DMS79 treated with DMSO at 0.1 percent for 48 hours (cell line): Measurements from ENCODE around the gene RPS10.

Source experiments
- DNase-seq: peaks from one replicate; lab custom pipeline; 2025; lab: John Stamatoyannopoulos, UW

RPS10 gene

DNA sequence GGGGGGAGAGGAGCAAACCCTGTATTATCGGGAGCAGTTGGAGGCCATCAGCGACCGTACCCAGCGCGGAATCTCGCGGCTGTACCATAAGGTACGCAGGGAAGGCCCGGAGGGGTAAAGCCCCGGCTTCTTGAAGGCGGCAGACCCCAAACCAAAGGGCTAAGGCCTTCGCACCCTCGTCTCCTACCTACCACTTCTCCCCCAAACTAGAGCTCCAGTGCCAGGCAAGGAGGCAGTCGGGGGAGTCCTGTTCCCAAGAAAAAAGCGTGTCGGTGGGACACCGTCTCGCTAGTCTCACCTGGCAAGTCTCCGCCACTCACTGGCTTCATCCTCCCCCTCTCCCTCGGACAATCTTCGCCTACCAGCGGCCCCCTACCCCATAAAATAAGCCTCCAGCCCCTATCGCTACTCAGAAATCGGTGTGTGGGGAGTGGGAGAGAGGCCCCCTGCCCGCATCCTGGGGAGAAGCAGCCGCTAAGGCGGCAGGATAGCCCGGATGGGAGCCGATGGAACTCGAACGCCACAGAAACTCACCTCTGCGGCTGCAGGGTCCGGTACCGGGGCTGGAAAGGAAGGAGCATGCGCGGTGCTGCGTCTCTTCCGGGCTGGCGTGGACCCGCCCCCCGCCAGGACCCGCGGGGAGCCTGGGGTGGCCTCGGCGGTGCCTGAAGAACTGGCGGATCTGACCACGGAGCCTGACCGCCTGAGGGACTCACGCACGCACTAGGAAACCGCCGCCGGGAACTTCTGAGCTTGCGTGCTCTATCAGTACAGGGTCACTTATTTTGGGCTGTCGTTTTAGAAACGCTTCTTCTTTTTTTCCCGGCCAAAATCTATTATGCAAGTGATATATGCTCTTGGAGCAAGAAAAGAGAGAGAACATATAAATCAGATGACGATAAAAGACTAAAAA, at the start of gene RPS10:
Gene RPS10, minus strand, starts transcription at position 572 of the 913 bp plus-strand sequence. CDS start 848 bp downstream, outside the sequence.
- DNase-seq = peak; percentile 88

DNA sequence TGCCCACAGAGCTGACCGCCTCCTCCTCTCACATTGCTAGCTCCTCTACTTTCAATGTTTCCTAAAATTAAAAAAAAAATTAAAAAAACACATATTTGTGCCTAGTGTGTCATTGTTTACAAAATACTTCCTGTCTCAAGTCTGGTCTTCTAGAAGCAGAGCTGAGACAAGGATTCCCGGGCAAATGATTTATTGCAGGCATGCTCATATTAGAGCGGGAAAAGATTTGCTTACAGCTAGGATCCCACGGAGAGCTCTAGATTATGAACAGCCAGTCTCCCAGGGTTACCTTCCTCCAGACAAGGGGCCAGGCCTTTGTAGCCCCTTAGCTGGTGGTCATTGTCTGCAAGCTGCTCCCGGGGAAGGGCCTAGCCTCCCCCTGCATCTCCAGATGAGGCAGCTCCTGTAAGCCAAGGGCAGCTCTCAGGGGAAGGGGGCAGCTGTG, 49.4 kb upstream of the RPS10 start:
- DNase-seq = no peak

DNA sequence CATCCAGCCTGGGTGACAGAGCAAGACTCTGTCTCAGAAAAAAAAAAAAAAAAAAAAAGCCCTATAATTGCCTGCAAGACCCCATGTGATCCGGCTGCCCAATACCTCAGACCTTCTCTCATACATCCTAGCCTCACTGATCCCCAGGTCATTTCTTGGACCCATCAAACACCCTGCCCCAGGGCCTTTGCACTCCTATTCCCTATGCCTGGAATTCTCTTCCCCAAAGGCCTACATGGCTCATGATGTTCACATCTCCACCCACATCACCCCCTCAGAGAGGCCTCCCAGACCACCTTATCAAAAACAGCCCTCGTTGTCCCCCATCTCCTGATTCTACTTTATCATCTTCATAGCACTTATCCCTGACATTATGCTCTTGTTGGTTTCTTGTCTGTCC, 48.9 kb upstream of the RPS10 start:
- DNase-seq = no peak

DNA sequence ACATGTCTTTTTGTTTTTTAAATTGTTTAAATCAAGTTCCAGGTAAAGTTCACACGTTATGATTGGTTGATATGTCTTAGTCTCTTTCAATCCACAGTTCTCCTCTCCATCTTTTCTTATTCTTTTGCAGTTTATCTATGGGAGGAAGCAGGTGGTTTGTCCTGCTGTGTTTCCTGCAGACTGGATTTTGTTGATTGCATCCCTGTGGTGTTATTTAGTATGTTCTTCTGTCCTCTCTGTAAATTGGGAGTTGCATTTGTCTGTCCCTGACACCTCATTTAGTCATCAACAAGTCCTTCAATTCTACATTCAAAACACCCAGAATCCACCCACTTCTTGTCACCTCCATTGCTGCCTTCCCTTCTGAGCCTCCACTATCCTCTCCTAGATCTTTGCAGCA, 48.1 kb upstream of the RPS10 start:
- no peak for DNase-seq

DNA sequence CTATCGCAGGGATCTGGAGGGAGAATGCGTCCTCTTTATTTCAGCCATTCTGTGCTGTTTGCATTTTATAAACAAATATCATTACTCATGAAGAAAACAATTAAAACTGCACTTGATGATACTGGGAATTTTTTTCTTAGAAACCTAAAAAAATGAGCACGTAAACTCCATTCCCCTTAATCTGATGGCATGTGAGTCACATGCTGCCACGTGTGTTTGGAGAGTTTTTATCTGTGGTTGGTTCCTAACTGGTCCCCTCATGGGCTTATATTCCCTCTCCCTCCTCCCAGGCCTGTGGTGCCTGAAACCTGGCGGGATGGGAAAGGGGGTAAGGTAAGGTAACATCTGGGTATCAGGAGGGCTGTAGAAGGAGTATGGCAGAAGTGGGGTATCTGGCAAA, 46.6 kb upstream of the RPS10 start:
- no peak for DNase-seq

DNA sequence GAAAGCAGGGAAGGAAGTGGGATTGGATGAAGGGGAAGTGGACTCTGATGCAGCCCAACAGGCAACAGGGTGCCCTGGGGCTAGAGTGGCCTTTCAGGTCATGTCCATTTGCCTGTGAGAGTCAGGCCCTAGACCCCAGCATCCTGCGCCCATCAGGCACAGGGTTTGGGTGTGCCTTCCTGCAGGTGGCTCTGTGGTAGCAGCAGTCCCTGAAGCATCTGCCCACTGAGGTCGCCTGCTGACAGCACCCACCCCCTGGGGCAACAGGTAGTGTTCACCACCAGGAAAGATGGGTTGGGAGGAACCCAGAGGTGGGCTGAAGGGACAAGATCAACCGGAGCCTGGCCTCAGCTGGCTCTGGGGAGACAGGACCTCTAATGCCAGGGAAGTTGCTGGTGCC, 43.6 kb upstream of the RPS10 start:
- DNase-seq = no peak

DNA sequence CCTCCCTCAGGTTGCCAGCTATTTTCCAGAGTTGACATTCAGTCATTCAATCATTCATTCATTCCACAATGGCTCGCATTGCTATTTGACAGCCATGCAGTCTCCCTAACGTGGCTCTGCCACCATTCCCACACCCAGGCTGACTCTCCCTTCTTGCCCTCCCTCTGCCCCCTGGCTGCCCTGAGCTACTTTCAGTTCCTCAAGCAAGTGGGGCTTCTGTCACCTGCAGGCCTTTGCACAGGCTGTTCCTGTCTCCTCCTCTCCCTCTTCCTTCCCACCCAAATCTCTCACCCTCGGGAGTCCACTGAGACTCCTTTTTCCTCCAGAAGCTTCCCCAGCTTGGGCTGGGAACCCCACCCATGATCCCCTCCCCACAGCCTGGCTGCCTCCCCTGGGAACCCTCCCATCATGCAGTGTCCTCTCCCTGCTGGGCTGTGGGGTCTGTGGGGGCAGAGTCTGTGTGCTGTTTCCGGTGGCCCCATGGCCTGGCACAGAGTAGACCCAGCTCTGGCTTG, 42.6 kb upstream of the RPS10 start:
- DNase-seq = no peak

DNA sequence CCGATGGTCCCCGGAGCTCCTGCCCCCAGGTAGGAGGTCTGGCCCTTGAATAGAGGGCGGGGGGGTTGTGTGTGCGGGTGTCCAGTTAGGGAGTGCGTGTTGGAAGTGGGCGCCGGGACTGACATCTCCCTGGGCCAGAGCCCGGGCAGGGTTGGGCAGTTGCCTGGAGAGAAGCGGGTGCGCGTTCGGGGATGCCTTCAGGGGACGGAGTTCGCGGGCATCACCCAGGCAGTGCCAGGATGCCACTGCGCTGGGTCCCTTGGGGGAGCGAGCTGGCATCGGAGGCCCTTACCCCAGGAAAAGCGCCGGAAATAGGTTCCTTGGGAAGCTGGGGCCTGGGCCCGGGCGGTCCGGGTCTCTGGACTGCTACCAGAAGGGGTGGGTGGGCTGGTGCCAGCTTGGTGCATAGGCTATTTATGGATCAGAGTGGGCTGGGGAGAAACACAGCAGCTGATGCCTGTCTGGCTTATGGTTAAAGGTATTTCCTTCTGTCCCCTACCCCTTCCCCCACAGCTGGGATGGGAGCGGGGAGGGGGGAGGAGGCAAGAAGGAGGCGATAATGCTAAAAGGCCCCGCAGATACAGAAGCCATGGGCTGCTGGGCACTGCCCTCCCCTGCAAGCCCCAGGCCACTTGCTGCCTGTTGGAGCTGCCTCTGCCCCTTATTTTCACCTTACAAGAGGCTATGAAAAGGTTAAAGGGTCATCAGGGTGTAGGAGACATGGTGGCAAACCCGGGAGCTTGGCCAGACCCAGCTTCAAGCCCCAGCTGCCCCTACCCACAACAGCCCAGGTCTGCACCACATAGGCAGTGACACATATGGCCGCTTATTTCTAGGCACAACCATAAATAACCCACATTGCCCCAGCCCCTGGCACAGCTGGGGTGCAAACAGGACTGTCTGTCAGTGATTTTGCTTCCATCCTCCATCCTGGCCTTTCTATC, 40.6 kb upstream of the RPS10 start:
- no peak for DNase-seq

DNA sequence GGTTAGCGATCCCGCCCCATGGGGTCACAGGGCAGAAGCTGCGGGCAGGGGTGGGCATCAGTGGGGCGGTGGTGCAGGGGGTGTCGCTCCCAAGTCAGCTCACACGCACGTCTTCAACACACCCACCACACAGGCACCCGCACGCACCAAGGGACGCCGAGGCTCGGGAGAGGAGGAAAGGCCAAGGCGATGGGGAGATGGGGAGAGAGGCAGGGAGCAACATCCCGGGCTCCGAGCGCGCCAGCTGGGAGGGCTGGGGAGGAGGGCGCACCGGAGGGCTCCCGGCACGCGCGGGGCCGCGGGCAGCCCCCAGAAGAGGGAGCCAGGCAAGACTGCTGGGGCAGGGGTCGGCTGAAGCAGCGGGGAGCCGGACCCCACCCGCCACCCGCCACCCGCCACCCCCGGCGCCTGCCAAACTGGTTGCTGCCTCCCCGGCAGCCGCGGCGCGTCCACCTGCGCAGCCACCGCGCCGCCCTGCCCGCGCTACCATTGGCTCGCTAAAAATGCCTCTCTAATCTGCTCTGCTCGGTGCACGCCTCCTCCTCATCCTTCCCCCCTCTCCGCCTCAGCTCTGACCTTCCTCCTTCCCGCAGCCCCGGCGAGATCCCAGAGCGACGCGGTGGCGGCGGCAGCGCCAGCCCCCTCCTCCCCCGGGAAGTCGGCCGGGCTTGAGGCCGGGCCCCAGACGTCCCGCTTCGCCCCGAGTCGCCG, 39.8 kb upstream of the RPS10 start, which contains the start of gene PACSIN1:
Gene PACSIN1, plus strand, starts transcription at position 546 of the 711 bp plus-strand sequence. CDS start 60,230 bp downstream, outside the sequence.
- peak; percentile 64 for DNase-seq

DNA sequence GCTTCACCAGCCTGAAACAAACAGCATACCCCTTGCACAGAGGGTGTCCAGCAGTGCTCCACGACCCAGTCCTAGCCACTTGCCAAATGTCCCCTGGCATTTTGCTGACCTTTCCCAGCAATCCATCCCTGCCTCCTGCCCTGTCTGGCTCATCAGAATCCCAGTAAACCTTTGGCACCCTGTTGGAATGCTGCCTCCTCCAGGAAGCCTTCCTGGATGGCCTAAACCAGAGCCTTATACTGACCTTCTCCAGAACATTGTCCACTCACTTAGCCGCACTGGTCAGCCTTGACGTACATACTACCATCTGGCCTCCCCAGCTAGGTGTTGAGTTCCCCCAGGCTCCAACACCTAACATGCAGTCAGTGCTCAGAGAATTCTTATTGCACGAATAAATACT, 38.0 kb upstream of the RPS10 start:
- no peak for DNase-seq

DNA sequence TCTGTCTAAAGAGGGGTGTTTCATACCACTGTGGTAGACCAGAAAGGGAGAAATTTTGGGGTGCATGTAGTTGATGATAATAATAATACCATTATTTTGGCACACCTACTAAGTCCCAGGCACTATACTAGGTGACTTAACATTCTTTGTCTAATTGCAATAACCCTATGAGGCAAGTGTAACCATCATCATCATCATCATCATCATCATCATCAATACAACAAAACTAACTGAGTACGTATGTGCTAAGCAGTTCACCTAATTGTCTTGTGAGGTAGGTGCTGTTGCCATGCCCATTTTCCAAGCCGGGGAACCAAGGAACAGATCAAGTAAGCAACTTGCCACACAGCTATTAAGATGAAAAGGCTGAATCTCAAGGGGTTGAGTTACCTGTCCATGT, 37.4 kb upstream of the RPS10 start:
- no peak for DNase-seq

DNA sequence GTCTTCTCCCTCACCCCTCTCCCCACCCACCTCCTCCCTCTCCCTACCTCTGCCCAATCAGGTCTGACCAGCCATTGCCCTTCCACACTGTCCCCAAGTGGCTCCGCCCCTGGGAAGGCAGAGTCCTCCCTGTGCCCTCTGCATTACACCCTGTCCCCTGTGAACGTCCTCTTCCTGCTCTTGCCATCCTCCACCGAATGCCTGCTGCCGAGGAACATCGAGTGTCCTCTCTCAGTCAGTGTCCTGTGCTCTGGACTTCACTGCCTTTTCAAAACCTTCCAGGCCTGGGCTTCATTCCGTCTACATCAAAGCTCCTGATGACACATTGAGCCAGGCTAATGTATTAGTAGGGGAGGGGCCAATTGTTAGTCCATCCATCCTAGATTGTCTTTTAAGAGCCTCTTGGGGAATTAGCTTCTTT, 36.7 kb upstream of the RPS10 start:
- DNase-seq = peak; percentile 58

DNA sequence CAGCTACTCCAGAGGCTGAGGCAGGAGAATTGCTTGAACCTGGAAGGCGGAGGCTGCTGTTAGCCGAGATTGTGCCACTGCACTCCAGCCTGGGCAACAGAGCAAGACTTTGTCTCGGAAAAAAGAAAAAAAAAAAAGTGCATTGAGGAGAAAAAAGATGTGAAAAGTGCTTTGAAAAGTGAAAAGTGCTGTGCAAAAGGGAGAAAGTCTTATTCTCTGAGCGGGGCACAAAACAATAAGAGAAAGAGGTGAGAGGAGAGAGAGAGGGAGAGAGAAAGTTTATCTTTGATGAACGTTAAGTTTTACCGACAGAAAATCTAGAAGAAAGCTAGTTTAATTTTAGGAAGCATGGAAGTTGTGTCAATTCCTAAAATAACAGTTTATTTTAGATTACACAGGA, 36.1 kb upstream of the RPS10 start:
- DNase-seq = no peak

DNA sequence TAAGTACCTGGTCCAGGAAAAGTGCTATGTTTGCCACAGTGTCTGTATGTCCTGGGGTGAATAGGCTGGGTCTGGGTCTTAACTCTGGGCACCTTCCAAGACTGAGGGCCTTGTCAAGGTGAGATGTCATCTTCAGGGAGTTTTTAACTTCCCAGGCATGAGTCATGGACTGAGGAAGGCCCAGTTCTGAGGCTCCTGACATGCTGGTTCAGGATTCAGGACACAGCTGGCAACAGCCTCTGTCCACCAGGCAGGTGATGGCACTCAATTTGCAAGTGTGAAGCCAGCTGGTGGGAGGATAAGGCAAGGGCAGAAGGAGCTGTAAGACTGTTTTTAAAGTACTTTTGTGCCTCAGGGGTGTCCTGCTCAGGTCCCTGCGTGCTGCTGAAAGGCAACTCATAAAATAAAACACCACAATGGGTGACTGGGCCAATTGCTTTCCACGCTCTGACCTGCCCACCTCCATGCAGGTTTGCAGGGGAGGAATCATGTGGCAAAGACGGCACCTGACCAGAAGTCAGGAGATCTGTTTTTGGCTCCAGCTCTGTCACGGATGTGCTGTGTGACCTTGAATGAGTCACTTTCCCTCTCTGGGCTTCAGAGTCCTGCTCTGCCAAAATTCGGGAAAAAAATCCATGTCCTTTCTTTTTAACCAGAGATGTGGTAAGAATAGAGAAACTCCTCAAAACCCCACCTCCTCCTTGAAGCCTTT, 35.1 kb upstream of the RPS10 start:
- no peak for DNase-seq

DNA sequence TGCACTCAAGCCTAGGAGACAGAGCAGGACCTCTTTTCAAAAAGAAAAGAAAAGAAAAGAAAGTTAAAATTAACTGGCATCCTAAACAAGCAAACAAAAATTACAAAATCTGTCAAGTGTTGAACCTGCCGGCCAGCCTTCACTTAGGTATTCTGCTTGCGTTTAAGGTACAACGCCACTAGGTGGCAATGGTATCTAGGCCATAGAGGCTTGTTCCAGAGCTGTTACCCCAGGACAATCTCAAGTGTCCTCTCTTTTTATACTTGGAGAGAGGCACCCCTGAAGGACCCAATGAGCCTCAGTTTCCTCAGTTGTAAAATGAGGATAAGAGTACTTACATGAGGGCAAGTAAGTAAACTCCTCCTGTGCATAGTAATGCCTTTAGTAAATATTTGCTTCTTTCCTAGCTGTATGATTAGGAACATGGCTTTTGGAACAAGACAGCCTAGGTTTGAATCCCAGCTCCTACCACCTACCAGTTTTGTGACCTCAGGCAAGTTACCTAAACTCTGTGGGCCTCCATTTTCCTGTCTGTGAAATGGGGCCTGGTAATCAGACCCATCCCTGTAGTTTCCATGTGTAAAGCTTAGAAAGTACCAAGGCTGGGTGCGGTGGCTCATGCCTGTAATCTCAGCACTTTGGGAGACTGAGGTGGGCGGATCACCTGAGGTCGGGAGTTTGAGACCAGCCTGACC, 34.2 kb upstream of the RPS10 start:
- DNase-seq = no peak

DNA sequence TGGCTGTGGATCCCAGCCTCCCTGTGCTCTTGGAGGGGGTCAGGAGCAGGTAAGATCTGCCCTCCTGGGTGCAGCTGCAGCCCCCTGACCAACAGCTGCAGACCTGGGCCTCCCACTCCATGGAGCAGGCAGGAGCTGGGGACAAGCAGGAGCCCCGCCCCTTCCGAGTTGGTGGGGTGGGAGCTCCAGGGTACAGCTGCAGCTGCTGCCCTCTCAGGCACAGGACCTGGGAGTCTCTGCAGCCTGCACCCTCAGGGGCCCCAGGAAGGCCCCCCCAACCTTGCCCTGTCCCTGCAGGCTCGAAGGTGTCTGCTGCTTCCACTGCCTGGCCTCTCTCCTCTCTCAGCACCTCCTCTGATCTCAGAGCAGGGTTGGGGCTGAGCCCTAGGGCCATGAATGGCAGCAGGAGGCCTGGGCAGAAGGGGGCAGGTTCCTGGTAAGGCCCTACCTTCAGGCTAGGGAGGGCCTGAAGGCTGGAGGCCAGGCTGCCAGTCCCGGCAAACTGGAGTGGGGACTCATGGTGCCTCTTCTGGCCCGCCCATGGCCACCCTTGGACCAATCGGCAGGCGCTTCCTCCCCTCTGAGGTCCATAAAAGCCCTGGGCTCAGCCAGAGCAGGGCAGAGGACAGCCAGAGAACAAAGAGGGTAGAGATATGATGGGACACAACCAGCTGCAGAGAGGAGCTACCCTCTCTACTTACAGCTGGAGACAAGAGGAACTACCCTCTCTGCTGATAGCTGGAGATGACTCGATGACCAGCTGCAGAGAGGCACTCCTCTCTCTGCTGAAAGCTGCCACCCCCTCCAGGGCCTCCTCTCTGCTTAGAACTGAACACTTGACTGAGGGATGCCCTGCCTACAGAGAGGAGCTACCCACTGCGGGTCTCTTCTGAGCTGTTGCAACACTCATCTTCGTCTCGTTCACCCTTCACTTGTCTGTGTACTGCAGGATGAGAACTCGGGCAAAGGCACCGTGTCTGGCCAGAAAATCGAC, 32.2 kb upstream of the RPS10 start:
- DNase-seq = no peak

DNA sequence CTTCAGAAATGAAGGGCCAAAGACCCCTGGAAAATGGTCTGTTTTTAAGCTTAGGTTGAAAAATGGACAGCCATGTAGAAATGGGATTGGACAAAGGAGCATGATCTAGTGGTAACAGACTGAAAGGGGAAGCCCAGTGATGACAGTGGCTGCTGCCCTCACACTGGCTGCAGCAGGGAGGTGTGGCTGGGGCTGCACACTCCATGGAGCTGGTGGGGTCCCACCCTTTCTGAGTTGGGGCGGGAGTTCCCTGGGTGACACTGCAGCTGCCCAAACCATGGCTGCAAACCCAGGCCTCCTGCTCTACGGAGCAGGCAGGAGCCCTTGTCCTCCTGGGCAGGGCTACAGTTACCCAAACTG, 31.5 kb upstream of the RPS10 start:
- no peak for DNase-seq

DNA sequence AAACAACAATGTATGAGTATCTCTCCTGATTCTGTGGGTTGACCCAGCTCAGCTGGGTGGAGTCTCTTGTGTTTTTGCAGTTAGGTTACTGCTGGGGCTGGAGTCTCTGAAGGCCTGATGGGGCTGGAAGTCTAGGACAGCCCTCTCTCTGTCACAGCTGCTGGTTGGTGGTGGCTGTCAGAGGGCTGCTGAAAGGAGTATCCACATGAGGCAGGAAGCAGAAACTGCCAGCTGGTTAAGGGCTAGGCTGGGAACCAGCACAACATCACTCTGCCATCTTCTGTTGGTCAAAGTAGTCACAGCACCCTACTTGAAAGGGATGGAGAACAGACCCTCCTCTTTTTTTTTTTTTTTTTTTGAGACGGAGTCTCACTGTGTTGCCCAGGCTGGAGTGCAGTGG, 30.0 kb upstream of the RPS10 start:
- no peak for DNase-seq

DNA sequence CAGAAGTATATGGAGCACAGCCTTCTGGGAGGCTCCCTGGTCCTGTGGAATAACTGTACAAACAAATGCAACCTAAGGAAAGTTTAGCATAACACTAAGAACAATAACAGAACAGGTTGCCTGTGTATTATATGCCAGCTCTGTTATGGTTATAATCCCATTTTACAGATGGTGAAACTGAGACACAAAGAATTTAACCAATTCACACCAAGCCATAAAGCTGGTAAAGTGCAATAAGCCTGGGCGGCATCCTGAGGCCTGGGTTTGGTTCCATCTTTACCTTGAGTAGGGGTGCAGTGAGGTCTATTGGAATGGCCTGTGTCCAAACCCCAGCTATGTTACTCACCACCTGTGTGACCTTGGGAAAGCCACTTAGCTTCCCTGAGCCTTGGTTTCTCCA, 25.3 kb upstream of the RPS10 start:
- DNase-seq = no peak
